SW 1271 (cell line): ENCODE results near the gene TCERG1.

ENCODE experiments used
- DNase-seq, 2 experiments: peaks; one replicate each; lab custom pipeline; 2025; lab: John Stamatoyannopoulos, UW

The TCERG1 gene

GRCh38 chr5:146457431-146457830, 10.3 kb downstream of the TCERG1 start:
- no peak for DNase-seq

DNA sequence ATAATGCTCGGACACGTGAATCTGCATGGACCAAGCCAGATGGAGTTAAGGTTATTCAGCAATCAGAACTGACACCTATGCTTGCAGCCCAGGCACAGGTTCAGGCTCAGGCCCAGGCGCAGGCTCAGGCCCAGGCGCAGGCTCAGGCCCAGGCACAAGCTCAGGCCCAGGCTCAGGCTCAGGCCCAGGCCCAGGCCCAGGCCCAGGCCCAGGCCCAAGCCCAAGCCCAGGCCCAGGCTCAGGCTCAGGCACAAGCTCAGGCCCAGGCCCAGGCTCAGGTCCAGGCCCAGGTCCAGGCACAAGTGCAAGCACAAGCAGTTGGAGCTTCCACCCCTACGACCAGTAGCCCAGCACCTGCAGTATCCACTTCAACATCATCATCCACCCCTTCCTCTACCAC, 11.8 kb downstream of the TCERG1 start:
- no peak for DNase-seq

- no peak for DNase-seq
Measured at GRCh38 chr5:146461319-146461718, 14.2 kb downstream of the TCERG1 start.

DNA sequence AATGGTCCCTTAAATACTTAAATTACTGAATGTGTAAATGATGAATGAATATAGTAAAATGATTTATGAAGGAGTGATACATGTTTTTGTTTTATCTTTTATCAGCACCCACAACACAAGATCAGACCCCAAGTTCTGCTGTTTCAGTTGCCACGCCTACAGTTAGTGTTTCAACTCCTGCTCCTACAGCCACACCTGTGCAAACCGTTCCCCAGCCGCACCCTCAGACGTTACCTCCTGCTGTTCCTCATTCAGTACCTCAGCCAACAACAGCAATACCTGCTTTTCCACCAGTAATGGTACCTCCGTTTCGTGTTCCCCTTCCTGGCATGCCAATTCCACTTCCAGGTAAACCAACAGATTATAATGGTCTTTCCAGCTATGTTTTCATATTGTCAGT, 16.3 kb downstream of the TCERG1 start:
- DNase-seq = no peak

GRCh38 chr5:146466521-146467349, 19.6 kb downstream of the TCERG1 start:
- DNase-seq = peak in 1 of 2 experiments; percentile 48

DNA sequence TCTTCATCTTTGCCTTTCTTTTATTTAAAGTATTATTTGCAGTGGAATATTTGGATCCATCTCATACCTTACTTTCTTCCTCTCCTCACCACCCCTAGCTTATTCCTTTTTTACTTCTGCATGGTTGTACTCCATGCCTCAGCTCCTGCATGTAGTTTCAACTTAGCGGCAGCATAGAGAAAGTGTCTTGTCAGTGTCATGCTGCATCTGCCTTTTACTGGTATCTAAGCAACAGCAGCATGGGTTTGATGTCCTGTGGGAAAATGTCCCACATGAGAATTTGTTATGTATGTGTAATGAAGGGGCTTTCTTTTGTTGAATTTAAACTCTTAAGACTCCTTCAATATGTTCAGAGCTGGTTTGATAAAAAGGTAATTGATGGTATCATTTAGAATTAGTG, 20.6 kb downstream of the TCERG1 start:
- no peak for DNase-seq

DNA sequence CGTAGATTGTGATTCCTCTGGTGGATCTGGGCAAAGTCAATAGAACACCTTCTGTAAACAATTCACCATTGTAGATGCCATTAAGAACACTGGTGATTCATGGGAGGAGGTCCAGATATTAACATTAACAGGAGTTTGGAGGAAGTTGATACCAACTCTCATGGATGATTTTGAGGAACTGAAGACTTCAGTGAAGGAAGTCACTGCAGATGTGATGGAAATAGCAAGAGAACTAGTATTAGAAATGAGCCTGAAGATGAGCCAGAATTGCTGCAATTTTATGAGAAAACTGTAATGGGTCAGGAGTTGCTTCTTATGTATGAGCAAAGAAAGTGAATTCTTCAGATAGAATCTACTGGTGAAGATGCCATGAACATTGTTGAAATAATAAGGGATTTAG, 26.9 kb downstream of the TCERG1 start:
- DNase-seq = no peak

GRCh38 chr5:146475190-146475780, 28.2 kb downstream of the TCERG1 start:
- DNase-seq = peak in 1 of 2 experiments; percentile 23

GRCh38 chr5:146475906-146476305, 28.8 kb downstream of the TCERG1 start:
- no peak for DNase-seq

- DNase-seq = no peak
Measured at GRCh38 chr5:146482775-146483174, 35.6 kb downstream of the TCERG1 start.

GRCh38 chr5:146484714-146485391, 37.7 kb downstream of the TCERG1 start:
- DNase-seq = no peak

DNA sequence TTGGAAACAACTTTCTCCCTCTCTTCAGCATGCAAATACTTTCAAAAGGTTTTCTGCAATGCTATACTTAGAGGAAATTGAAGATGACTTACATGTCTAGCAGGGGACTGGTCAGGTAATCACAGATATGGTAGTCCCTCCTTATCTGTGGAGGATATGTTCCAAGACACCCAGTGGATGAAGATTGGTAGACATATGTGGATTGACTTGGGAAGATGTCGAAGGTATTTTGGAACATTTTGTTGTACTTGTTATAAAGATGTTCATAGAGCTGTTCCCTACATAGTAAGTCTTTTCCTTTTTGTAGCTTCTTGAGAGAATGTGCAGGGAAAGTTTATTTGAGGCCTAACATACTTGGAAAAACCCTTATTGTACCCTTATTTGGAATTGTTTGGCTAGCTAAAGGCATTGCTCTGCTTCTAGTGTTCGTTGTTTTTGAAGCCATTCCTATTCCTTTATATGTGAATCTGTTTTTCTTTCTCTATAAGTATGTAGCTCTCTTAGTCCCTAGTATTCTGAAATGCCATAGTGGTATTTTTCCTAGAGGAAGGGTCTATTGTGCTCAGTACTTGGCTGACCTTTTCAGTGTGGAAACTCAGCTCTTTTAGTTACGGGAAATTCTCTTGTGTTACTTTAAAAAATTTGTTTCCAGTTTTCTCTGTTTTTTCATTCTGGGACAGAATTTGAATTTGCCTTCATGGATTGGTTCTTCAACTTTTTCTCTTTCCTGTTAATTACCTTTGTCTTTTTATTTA, 43.1 kb downstream of the TCERG1 start:
- DNase-seq = no peak

GRCh38 chr5:146494656-146495055, 47.5 kb downstream of the TCERG1 start:
- no peak for DNase-seq

GRCh38 chr5:146499680-146500079, 52.5 kb downstream of the TCERG1 start:
- no peak for DNase-seq

- no peak for DNase-seq
Measured at GRCh38 chr5:146507428-146507827, 60.3 kb downstream of the TCERG1 start.

DNA sequence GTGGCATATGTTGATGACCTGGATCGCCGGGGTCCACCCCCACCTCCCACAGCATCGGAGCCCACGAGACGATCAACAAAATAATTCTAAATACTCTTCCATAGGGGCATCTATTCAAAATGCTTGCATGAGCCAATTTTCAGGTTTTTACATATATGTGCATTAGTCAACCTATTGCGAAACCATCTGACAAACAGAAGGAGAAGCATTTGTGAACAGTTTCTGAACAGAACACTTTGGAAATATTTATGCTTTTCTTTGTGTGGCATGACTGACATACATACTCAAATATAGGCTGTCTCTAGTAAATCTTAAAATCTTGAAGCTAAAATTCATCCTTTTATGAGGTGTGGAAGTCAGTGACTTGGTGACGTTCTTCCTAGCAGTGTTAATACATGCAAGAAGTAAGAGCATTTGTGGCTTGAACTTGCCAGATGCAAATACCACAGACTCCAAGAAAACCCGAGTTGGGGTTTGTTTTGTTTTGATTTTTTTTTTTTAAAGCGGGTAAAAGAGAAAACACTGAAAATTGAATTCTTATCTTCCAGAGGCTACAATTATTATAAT, 63.5 kb downstream of the TCERG1 start:
- no peak for DNase-seq

GRCh38 chr5:146513462-146513861, 66.3 kb downstream of the TCERG1 start:
- no peak for DNase-seq

- DNase-seq = no peak
Measured at GRCh38 chr5:146514575-146514974, 67.4 kb downstream of the TCERG1 start.

DNA sequence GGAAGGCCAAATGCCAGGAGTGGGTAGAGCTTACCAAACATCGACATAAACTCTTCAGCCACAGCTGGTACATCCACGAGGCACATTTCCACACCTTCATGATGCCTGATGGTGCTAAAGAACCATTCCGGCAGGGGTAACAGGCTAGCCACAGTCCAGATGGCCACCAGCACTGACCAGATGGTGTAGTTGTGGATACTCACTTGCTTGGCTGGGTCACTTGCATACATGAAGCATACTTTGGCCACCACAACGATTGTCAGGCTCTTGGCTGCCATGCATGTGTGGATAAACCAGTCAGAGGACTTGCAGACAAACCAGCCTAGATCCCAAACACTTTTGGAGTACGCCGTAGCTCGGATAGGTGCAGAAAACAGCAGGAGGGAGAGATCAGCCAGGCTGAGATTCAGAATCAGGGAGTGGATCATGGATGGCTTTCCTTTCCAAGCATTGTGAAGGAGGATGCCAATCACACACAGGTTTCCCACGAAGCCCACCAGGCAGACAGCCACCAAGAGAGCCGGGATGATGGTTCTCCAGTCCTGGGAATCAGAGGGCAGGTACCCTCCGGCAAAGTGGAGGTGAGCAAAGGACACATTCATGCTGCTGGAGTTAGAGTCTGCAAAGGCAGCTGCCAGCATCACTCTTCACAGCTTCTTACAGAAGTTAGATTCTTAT, 68.5 kb downstream of the TCERG1 start:
- no peak for DNase-seq

- DNase-seq = no peak
Measured at GRCh38 chr5:146516151-146516475, 69.0 kb downstream of the TCERG1 start, which contains the start of gene GPR151. GPR151 (minus strand) TSS chr5:146516190; CDS start chr5:146516113, 77 bp downstream.

- DNase-seq = no peak
Measured at GRCh38 chr5:146519554-146519953, 72.4 kb downstream of the TCERG1 start.
